Lung (tissue), 12 donors: Measurements from ENCODE around the gene ZNF732. TPM values are rescaled to one million over a fixed set of nuclear protein-coding genes. Genes with fewer than 3 reads are reported as not detected.

Source experiments
- ATAC-seq: fragments of 200-7000 bp; cut with Tn5 transposase; one replicate; pipeline ENCODE4 v1.9.1; 2020; ENCODE audit warnings: moderate number of reproducible peaks; ENCODE audit not compliant: insufficient read depth, low FRiP score
- DNase-seq, 3 donors: peaks; one replicate each; pipeline ENCODE4 v3.0.0-alpha.2; 2013 to 2017
- H3K27ac ChIP-seq, 2 donors: one replicate each; pipeline ENCODE4 v1.5.1; 2013; ENCODE audit warnings: mild to moderate bottlenecking in 2 of 2, moderate library complexity in 2 of 2, control low read depth in 1 of 2, inconsistent platforms in 1 of 2, low read depth in 1 of 2, low read length in 1 of 2
- H3K27me3 ChIP-seq, 3 donors: one replicate each; pipeline ENCODE4 v1.5.1; 2013; ENCODE audit warnings: low read length in 2 of 3; ENCODE audit not compliant: control insufficient read depth in 3 of 3, insufficient read depth in 3 of 3
- H3K36me3 ChIP-seq, 4 donors: one replicate each; pipeline ENCODE4 v1.5.1; 2013; ENCODE audit warnings: low read length in 4 of 4, mild to moderate bottlenecking in 1 of 4, moderate library complexity in 1 of 4; ENCODE audit not compliant: control insufficient read depth in 4 of 4, insufficient read depth in 4 of 4
- H3K4me1 ChIP-seq, 5 donors: one replicate each; pipeline ENCODE4 v1.5.1; 2013; ENCODE audit warnings: low read length in 5 of 5, mild to moderate bottlenecking in 2 of 5, moderate library complexity in 1 of 5; ENCODE audit not compliant: control insufficient read depth in 5 of 5, insufficient read depth in 5 of 5
- H3K4me3 ChIP-seq: one replicate; pipeline ENCODE4 v1.5.1; 2013; ENCODE audit warnings: mild to moderate bottlenecking, control low read depth, moderate library complexity
- H3K9ac ChIP-seq, 2 donors: one replicate each; pipeline ENCODE4 v1.5.1; 2013; ENCODE audit warnings: low read length in 2 of 2, control low read depth in 1 of 2; ENCODE audit not compliant: insufficient read depth in 1 of 2
- H3K9me3 ChIP-seq, 4 donors: one replicate each; pipeline ENCODE4 v1.5.1; 2013; ENCODE audit warnings: low read length in 3 of 4, mild to moderate bottlenecking in 1 of 4, moderate library complexity in 1 of 4; ENCODE audit not compliant: control insufficient read depth in 4 of 4, insufficient read depth in 3 of 4
- CTCF ChIP-seq: IDR thresholded peaks from 2 replicates; pipeline ENCODE4 v1.5.1; 2012; ENCODE audit warnings: mild to moderate bottlenecking; ENCODE audit errors: control extremely low read depth, extremely low read depth
- WGBS, 2 donors: extraction: QIAGEN DNeasy Blood & Tissue Kit; methylation state at CpG; one replicate each; pipeline ENCODE4 v1.1.7; 2013; 5-methylcytosine and 5-hydroxymethylcytosine counted together
- polyA plus RNA-seq, 2 donors: library from polyadenylated mRNA; stranded (reverse); fragments of 200-250 nt; gene quantifications; one replicate each; pipeline ENCODE4 v1.2.1, GENCODE V29; 2013
- total RNA-seq, 2 donors: library from RNA; depleted of rRNA in 1 of 2; stranded (reverse); fragments of >200 nt in 1 of 2; gene quantifications; one replicate each; pipeline ENCODE4 v1.2.1, GENCODE V29; 2014 to 2021
- donor health status: control.
- donor health status: control.
- donor health status: Bipolar disorder and iron deficiency.
- donor health status: healthy.
- donor health status: DM: yes; HTN: yes; CAD: no.

The ZNF732 gene
- total and polyA plus RNA-seq, 4 donors: 0.02 to 3.5 TPM; not detected in 2

GRCh38 chr4:252065-252601 lies 53.1 kb downstream of the ZNF732 start:
- no peak for ATAC-seq
- no peak overlapping the region for H3K9ac ChIP-seq
- H3K27ac ChIP-seq: no peak overlapping the region
- no peak overlapping the region for H3K4me3 ChIP-seq
- H3K36me3 ChIP-seq: peaks cover 0 to 7% (median 2%) of the 10 kb centered on the region in 4 donors
- H3K9me3 ChIP-seq: peaks cover 0 to 29% (median 19%) of the 10 kb centered on the region in 4 donors
- no peaks in the 10 kb centered on the region for H3K4me1 ChIP-seq
- DNase-seq: no peak
- no peak for TF ChIP-seq CTCF
- H3K27me3 ChIP-seq: no peaks in the 10 kb centered on the region
- 90 to 96% methylated on average over 2 of the region's 2 CpGs for WGBS, 2 donors

GRCh38 chr4:244471-244870 lies 60.8 kb downstream of the ZNF732 start:
- peaks cover 0 to 4% (median 0%) of the 10 kb centered on the region in 4 donors for H3K36me3 ChIP-seq
- peak; percentile 67 for TF ChIP-seq CTCF
- ATAC-seq: no peak

GRCh38 chr4:243426-243825 lies 61.8 kb downstream of the ZNF732 start:
- no peak overlapping the region for H3K4me3 ChIP-seq
- H3K9ac ChIP-seq: no peak overlapping the region
- no peaks in the 10 kb centered on the region for H3K4me1 ChIP-seq
- no peak for TF ChIP-seq CTCF
- 71 to 84% methylated on average over 5 of the region's 5 CpGs for WGBS, 2 donors
- H3K36me3 ChIP-seq: peaks cover 0 to 4% (median 0%) of the 10 kb centered on the region in 4 donors
- H3K9me3 ChIP-seq: peaks cover 0 to 6% (median 1%) of the 10 kb centered on the region in 4 donors
- H3K27me3 ChIP-seq: no peaks in the 10 kb centered on the region
- H3K27ac ChIP-seq: no peak overlapping the region
- DNase-seq: no peak
- ATAC-seq: no peak

More at GRCh38 chr4:244471-244870, 60.8 kb downstream of the ZNF732 start:
- no peak overlapping the region for H3K27ac ChIP-seq
- peak in 2 of 3 donors; percentile 4 to 14 for DNase-seq
- H3K9me3 ChIP-seq: peaks cover 0 to 7% (median 1%) of the 10 kb centered on the region in 4 donors
- H3K9ac ChIP-seq: no peak overlapping the region
- WGBS, 2 donors: 33 to 43% methylated on average over 7 of the region's 7 CpGs
- no peaks in the 10 kb centered on the region for H3K27me3 ChIP-seq
- H3K4me3 ChIP-seq: no peak overlapping the region
- no peaks in the 10 kb centered on the region for H3K4me1 ChIP-seq
